ENCODE measurements around the gene TIE1. TPM values are rescaled to one million over a fixed set of nuclear protein-coding genes. Genes with fewer than 3 reads are reported as not detected.

TIE1 gene
- total and polyA plus RNA-seq, 2 experiments from 2014 or later, result 5.0 TPM; not detected in 1

GRCh38 chr1:43280692-43281091 lies 20.1 kb upstream of the TIE1 start:
- Histone ChIP-seq H3K27ac (no peak overlapping the region), H3K4me3 (no peak overlapping the region), H3K36me3 (no peaks in the 10 kb centered on the region), H3K27me3 (no peaks in the 10 kb centered on the region), H3K4me1 (ENCODE audit: low read depth) (no peaks in the 10 kb centered on the region), H3K9me3 (ENCODE audit: low read depth) (no peaks in the 10 kb centered on the region)
- DNase-seq (ENCODE audit: low read depth in 1 of 2, low spot score in 1 of 2), result no peak
- TF ChIP-seq CTCF (IDR thresholded peaks at IDR 0.05; ENCODE audit: low read depth, low read length), result no peak

GRCh38 chr1:43282220-43283195 lies 18.3 kb upstream of the TIE1 start:
- H3K9me3 ChIP-seq (ENCODE audit: low read depth), result no peaks in the 10 kb centered on the region
- no peak overlapping the region for H3K4me3 ChIP-seq
- no peak for DNase-seq (ENCODE audit: low read depth in 1 of 2, low spot score in 1 of 2)
- TF ChIP-seq CTCF (IDR thresholded peaks at IDR 0.05; ENCODE audit: low read depth, low read length), result no peak
- no peaks in the 10 kb centered on the region for H3K27me3 ChIP-seq
- no peaks in the 10 kb centered on the region for H3K36me3 ChIP-seq
- no peaks in the 10 kb centered on the region for H3K4me1 ChIP-seq (ENCODE audit: low read depth)
- H3K27ac ChIP-seq, result no peak overlapping the region

- no peaks in the 10 kb centered on the region for H3K27me3 ChIP-seq
- no peaks in the 10 kb centered on the region for H3K9me3 ChIP-seq (ENCODE audit: low read depth)
- no peak overlapping the region for H3K4me3 ChIP-seq
- TF ChIP-seq CTCF (IDR thresholded peaks at IDR 0.05; ENCODE audit: low read depth, low read length), result no peak
- no peaks in the 10 kb centered on the region for H3K4me1 ChIP-seq (ENCODE audit: low read depth)
- no peak for DNase-seq (ENCODE audit: low read depth in 1 of 2, low spot score in 1 of 2)
- H3K36me3 ChIP-seq, result no peaks in the 10 kb centered on the region
- H3K27ac ChIP-seq, result no peak overlapping the region
Observed at GRCh38 chr1:43284065-43284464, 16.7 kb upstream of the TIE1 start.

- Histone ChIP-seq H3K27ac (no peak overlapping the region), H3K9me3 (ENCODE audit: low read depth) (no peaks in the 10 kb centered on the region), H3K27me3 (no peaks in the 10 kb centered on the region), H3K4me1 (ENCODE audit: low read depth) (no peaks in the 10 kb centered on the region), H3K36me3 (no peaks in the 10 kb centered on the region), H3K4me3 (no peak overlapping the region)
- TF ChIP-seq CTCF (IDR thresholded peaks at IDR 0.05; ENCODE audit: low read depth, low read length), result no peak
- DNase-seq (ENCODE audit: low read depth in 1 of 2, low spot score in 1 of 2), result no peak
Observed at GRCh38 chr1:43284546-43285110, 16.2 kb upstream of the TIE1 start.

- H3K27ac ChIP-seq, result no peak within 1 kb of the TSS
- no peaks in the 10 kb centered on the region for H3K27me3 ChIP-seq
- H3K4me3 ChIP-seq, result no peak within 1 kb of the TSS
- no peaks in the 10 kb centered on the region for H3K4me1 ChIP-seq (ENCODE audit: low read depth)
- DNase-seq (ENCODE audit: low read depth in 1 of 2, low spot score in 1 of 2), result no peak
- H3K9me3 ChIP-seq (ENCODE audit: low read depth), result no peaks in the 10 kb centered on the region
- H3K36me3 ChIP-seq, result no peaks in the 10 kb centered on the region
- no peak for TF ChIP-seq CTCF (IDR thresholded peaks at IDR 0.05; ENCODE audit: low read depth, low read length)
Observed at GRCh38 chr1:43285269-43285990, 15.4 kb upstream of the TIE1 start, which contains the start of gene C1orf210. C1orf210 (minus strand) TSS chr1:43285581; CDS start chr1:43283270, 2,311 bp downstream.

Measured in cardiac muscle cell (in vitro differentiated cells and primary cell).